ENCODE data around the gene UBE2G2.

DNA sequence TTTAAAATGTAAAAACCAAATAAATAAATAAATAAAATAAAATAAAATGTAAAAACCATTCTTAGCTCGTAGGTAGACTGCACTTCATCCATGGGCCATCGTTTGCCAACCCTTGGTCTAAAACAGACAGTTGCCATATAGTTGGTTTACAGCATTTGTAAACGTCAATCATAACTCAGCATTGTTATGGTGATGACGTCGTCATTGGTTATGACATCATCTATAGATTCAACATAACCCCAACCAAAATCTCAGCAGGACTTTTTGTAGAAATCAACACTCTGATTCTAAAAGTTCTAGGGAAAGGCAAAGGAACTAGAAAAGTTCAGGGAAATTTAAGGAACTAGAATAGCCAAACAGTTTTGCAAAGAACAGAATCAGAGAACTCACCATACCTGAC lies 32.0 kb upstream of the UBE2G2 start:
- no peak for TF ChIP-seq EZH2 (IDR thresholded peaks at IDR 0.05; ENCODE audit: low read length, unreplicated experiment)
- TF ChIP-seq, protein P1, sequence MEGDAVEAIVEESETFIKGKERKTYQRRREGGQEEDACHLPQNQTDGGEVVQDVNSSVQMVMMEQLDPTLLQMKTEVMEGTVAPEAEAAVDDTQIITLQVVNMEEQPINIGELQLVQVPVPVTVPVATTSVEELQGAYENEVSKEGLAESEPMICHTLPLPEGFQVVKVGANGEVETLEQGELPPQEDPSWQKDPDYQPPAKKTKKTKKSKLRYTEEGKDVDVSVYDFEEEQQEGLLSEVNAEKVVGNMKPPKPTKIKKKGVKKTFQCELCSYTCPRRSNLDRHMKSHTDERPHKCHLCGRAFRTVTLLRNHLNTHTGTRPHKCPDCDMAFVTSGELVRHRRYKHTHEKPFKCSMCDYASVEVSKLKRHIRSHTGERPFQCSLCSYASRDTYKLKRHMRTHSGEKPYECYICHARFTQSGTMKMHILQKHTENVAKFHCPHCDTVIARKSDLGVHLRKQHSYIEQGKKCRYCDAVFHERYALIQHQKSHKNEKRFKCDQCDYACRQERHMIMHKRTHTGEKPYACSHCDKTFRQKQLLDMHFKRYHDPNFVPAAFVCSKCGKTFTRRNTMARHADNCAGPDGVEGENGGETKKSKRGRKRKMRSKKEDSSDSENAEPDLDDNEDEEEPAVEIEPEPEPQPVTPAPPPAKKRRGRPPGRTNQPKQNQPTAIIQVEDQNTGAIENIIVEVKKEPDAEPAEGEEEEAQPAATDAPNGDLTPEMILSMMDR (conservative IDR thresholded peaks at IDR 0.05; ENCODE audit: low read depth, low read length): no peak
- TF ChIP-seq EZH2phosphoT487 (IDR thresholded peaks at IDR 0.05; ENCODE audit: borderline replicate concordance, low read length): no peak
